GM12878 (cell line): ENCODE measurements around the gene FERMT1. TPM values are rescaled to one million over a fixed set of nuclear protein-coding genes. Genes with fewer than 3 reads are reported as not detected.

Experiments
- ATAC-seq: fragments of 200-7000 bp; cut with Tn5 transposase; 3 replicates; pipeline ENCODE4 v1.9.1; 2020; ENCODE audit warnings: mild to moderate bottlenecking, moderate library complexity
- BruUV-seq: library from RNA; stranded (reverse); fragments of 400-500 nt; replicated peaks from 2 replicates; lab custom pipeline; 2021; lab: Mats Ljungman, UMichigan
- CTCF ChIA-PET: fragments of 300-600 bp; sonication (Branson Sonifier 250); formaldehyde crosslinking; extraction: SDS; loops from one replicate; lab custom pipeline; 2021; ENCODE audit warnings: inconsistent platforms; lab: Yijun Ruan, JAX
- POLR2A ChIA-PET: fragments of 350-600 bp; formaldehyde crosslinking; extraction: SDS; loops from one replicate; lab custom pipeline; 2021; ENCODE audit warnings: inconsistent platforms; lab: Charles Lee
- RAD21 ChIA-PET: fragments of 300-600 bp; sonication (Branson Sonifier 250); formaldehyde crosslinking; loops from one replicate; lab custom pipeline; 2023; ENCODE audit warnings: antibody characterized with exemption; ENCODE audit not compliant: unreplicated experiment; lab: Charles Lee
- SMC1A ChIA-PET: fragments of 300-600 bp; sonication (Branson Sonifier 250); formaldehyde crosslinking; loops from one replicate; lab custom pipeline; 2023; ENCODE audit not compliant: unreplicated experiment, uncharacterized antibody; lab: Charles Lee
- DNase-seq: peaks from one replicate; pipeline ENCODE4 v3.0.0-alpha.2; 2011; ENCODE audit warnings: low read depth, low spot score
- FAIRE-seq: peaks from 3 replicates; lab custom pipeline; 2011; peaks lifted over from hg19 to GRCh38; lab: Jason Lieb, UNC
- H2AFZ ChIP-seq: 2 replicates; pipeline ENCODE4 v1.6.0; 2011; ENCODE audit warnings: low read depth, low read length, control low read depth; ENCODE audit not compliant: control insufficient read depth
- H3K27ac ChIP-seq: 2 replicates; pipeline ENCODE4 v1.5.1; 2011; ENCODE audit warnings: control low read depth; ENCODE audit not compliant: control insufficient read depth, insufficient read depth
- H3K27me3 ChIP-seq, 2 experiments: replicated peaks in 1 of 2; 2 replicates each; pipeline versions ENCODE4 v1.6.0 to v1.6.1; 2011; ENCODE audit warnings: low read length in 1 of 2; ENCODE audit not compliant: control insufficient read depth in 2 of 2, insufficient read depth in 2 of 2
- H3K36me3 ChIP-seq, 2 experiments: 2 replicates each; pipeline ENCODE4 v1.5.1; 2011; ENCODE audit warnings: low read length in 1 of 2; ENCODE audit not compliant: control insufficient read depth in 2 of 2, insufficient read depth in 2 of 2
- H3K4me1 ChIP-seq: 2 replicates; pipeline ENCODE4 v1.6.1; 2011; ENCODE audit warnings: mild to moderate bottlenecking, low read length, moderate library complexity, mixed read lengths; ENCODE audit not compliant: control insufficient read depth, insufficient read depth
- H3K4me2 ChIP-seq: 2 replicates; pipeline ENCODE4 v1.6.0; 2011; ENCODE audit warnings: control low read depth; ENCODE audit not compliant: control insufficient read depth, insufficient read depth
- H3K4me3 ChIP-seq: fragments of 200-600 bp; sonication (generic); 2 replicates; pipeline ENCODE4 v1.5.1; 2016
- H3K79me2 ChIP-seq: 2 replicates; pipeline ENCODE4 v1.6.0; 2011; ENCODE audit warnings: low read length; ENCODE audit not compliant: control insufficient read depth, insufficient read depth
- H3K9ac ChIP-seq: 2 replicates; pipeline ENCODE4 v1.8.0; 2011; ENCODE audit warnings: low read length, control low read depth, mixed read lengths; ENCODE audit not compliant: control insufficient read depth, insufficient read depth
- H3K9me3 ChIP-seq: replicated peaks from 3 replicates; pipeline ENCODE4 v1.5.1; 2011; ENCODE audit warnings: mild to moderate bottlenecking, low read length; ENCODE audit not compliant: control insufficient read depth, insufficient read depth
- H4K20me1 ChIP-seq: 2 replicates; pipeline ENCODE4 v1.6.0; 2011; ENCODE audit not compliant: control insufficient read depth, insufficient read depth
- BMI1 ChIP-seq: fragments of 450-650 bp; IDR thresholded peaks from 2 replicates; pipeline ENCODE4 v1.6.1; 2016; ENCODE audit warnings: mild to moderate bottlenecking, moderate library complexity, borderline replicate concordance
- BRCA1 ChIP-seq: IDR thresholded peaks from 2 replicates; pipeline ENCODE4 v1.6.1; 2011; ENCODE audit warnings: low read depth, low read length, improper control_type of control experiment
- CHD4 ChIP-seq: fragments of 200-600 bp; sonication (generic); IDR thresholded peaks from 2 replicates; pipeline ENCODE4 v1.6.1; 2016; ENCODE audit warnings: mild to moderate bottlenecking
- FOXM1 ChIP-seq: IDR thresholded peaks from 2 replicates; pipeline ENCODE4 v1.6.1; 2012; ENCODE audit warnings: low read depth, mild to moderate bottlenecking, inconsistent platforms, low read length, moderate library complexity
- HDAC6 ChIP-seq: fragments of 200-600 bp; sonication (generic); IDR thresholded peaks from one replicate; pipeline ENCODE4 v1.8.0; 2017; ENCODE audit warnings: antibody characterized with exemption; ENCODE audit not compliant: unreplicated experiment
- HDGF ChIP-seq: fragments of 450-650 bp; IDR thresholded peaks from 2 replicates; pipeline ENCODE4 v1.6.1; 2016; ENCODE audit warnings: antibody characterized with exemption
- KLF5 ChIP-seq: fragments of 450-650 bp; IDR thresholded peaks from 2 replicates; pipeline ENCODE4 v1.6.1; 2014; ENCODE audit warnings: mild to moderate bottlenecking; ENCODE audit not compliant: partially characterized antibody
- MEF2B ChIP-seq: fragments of 450-650 bp; IDR thresholded peaks from 2 replicates; pipeline ENCODE4 v1.6.1; 2018; ENCODE audit warnings: mild to moderate bottlenecking, moderate library complexity; ENCODE audit not compliant: partially characterized antibody, poor library complexity, severe bottlenecking
- POLR2AphosphoS5 ChIP-seq: IDR thresholded peaks from 2 replicates; pipeline ENCODE4 v1.6.1; 2011; ENCODE audit warnings: mild to moderate bottlenecking, low read length, inconsistent platforms
- TCF12 ChIP-seq: IDR thresholded peaks from 2 replicates; pipeline ENCODE4 v1.6.1; 2011; ENCODE audit warnings: low read depth, mild to moderate bottlenecking, low read length
- WGBS: methylation state at CpG from one replicate; pipeline ENCODE4 v1.1.6; 2016; ENCODE audit warnings: low lambda C conversion rate; ENCODE audit not compliant: insufficient replicate concordance, insufficient coverage; ENCODE audit errors: missing lambda C conversion rate; 5-methylcytosine and 5-hydroxymethylcytosine counted together
- in situ Hi-C: fragments of 300-500 bp; cut with MboI; formaldehyde crosslinking; loops from 9 replicates; pipeline ENCODE4 v1.14.3; 2018; ENCODE audit warnings: mixed read lengths
- intact Hi-C: fragments of 100-400 bp; cut with micrococcal nuclease; formaldehyde crosslinking; loops from one replicate; pipeline ENCODE4 v1.14.2; 2022; ENCODE audit not compliant: unreplicated experiment
- polyA plus RNA-seq, 11 experiments: library from polyadenylated mRNA; depleted of rRNA in 4 of 11; unstranded in 6 of 11; stranded (reverse) in 5 of 11; fragments of >200 nt; fragmentation: Nextera tagmentation in 4 of 11; fragmentation: Illumina TruSeq in 1 of 11; extraction: Ambion mirVana in 4 of 11; extraction: Trizol in 1 of 11; gene quantifications; 1 replicate in 1 of 11; 2 replicates in 10 of 11; pipeline versions ENCODE4 v1.2.1 to v1.2.3, GENCODE V29; 2011 to 2016; ENCODE audit warnings: inconsistent platforms in 2 of 11, missing spikeins in 2 of 11, low read depth in 1 of 11
- total RNA-seq, 4 experiments: library from RNA; depleted of rRNA in 3 of 4; stranded (reverse); fragments of >200 nt in 3 of 4; fragmentation: Illumina TruSeq in 1 of 4; extraction: Trizol in 1 of 4; gene quantifications; 2 replicates each; pipeline versions ENCODE4 v1.2.1 to v1.2.3, GENCODE V29; 2013 to 2021
- TF ChIP-seq, protein P1 (sequence below): IDR thresholded peaks from 2 replicates; pipeline ENCODE4 v1.6.1; 2011; ENCODE audit warnings: low read depth, low read length, improper control_type of control experiment, borderline replicate concordance
- TF ChIP-seq, protein P2 (sequence below): IDR thresholded peaks from 2 replicates; pipeline ENCODE4 v1.6.1; 2011; ENCODE audit warnings: low read depth, mild to moderate bottlenecking, low read length, moderate library complexity, borderline replicate concordance; ENCODE audit errors: extremely low read depth

The FERMT1 gene
- total and polyA plus RNA-seq, 10 of the 15 experiments (the other 5 are each of a cell fraction or from before 2014, with no cell fraction given) = 0.04 to 3.1 (median 0.45) TPM

DNA sequence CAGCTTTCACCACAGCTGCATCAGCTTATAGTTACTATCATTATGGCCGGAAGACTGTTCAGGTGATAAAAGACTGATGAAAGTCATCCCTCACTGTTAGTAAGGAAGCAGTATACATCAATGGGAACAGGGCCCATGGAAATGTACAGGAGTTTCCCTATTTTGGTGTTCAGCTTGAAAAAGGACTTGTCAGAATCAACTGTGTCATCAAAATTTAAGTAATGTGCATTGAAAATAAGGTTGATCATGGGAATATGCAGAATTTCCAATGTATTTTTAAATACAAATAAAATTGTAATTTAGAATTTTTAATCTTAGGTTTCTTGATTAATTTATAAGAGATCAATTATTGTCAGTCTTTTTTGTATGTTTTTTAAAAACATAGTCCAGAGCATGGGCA is 85.7 kb downstream of the FERMT1 start:
- TF ChIP-seq, protein P1, sequence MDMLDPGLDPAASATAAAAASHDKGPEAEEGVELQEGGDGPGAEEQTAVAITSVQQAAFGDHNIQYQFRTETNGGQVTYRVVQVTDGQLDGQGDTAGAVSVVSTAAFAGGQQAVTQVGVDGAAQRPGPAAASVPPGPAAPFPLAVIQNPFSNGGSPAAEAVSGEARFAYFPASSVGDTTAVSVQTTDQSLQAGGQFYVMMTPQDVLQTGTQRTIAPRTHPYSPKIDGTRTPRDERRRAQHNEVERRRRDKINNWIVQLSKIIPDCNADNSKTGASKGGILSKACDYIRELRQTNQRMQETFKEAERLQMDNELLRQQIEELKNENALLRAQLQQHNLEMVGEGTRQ = no peak
- TF ChIP-seq TCF12 = no peak
- TF ChIP-seq, protein P2, sequence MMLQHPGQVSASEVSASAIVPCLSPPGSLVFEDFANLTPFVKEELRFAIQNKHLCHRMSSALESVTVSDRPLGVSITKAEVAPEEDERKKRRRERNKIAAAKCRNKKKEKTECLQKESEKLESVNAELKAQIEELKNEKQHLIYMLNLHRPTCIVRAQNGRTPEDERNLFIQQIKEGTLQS = no peak
- no peak for TF ChIP-seq HDGF
- TF ChIP-seq CHD4 = no peak
- TF ChIP-seq BRCA1 = no peak
- no peak for TF ChIP-seq HDAC6
- TF ChIP-seq FOXM1 = no peak
- TF ChIP-seq MEF2B = no peak
- TF ChIP-seq BMI1 = no peak
- TF ChIP-seq POLR2AphosphoS5 = no peak
- no peak for TF ChIP-seq KLF5
- H3K4me3 ChIP-seq = no peak overlapping the region
- peaks cover 16 to 30% of the 10 kb centered on the region in 2 experiments for H3K36me3 ChIP-seq
- 100% methylated on average over 1 of the region's 1 CpG for WGBS
- ChIA-PET RAD21 (no interaction called here), POLR2A (no interaction called here), CTCF (no interaction called here), SMC1A (interaction anchor here (1.7 kb wide), 1 partner anchor 21 kb away, joined by 4 read pairs; no protein-coding TSS in a partner anchor)
- no TSS peak for BruUV-seq
- H3K79me2 ChIP-seq = no peaks in the 10 kb centered on the region
- ATAC-seq = no peak
- no peaks in the 10 kb centered on the region for H3K4me1 ChIP-seq
- intact Hi-C loops (no loop called here), in situ Hi-C loops (no loop called here)
- FAIRE-seq = no peak
- no peaks in the 10 kb centered on the region for H4K20me1 ChIP-seq
- H3K4me2 ChIP-seq = no peak overlapping the region
- no peak overlapping the region for H3K27ac ChIP-seq
- no peaks in the 10 kb centered on the region for H3K9me3 ChIP-seq
- no peak overlapping the region for H2AFZ ChIP-seq
- no peak overlapping the region for H3K9ac ChIP-seq
- DNase-seq = no peak
- no peaks in the 10 kb centered on the region for H3K27me3 ChIP-seq
